ENCODE measurements around the gene AP3B1.

Gene AP3B1

DNA sequence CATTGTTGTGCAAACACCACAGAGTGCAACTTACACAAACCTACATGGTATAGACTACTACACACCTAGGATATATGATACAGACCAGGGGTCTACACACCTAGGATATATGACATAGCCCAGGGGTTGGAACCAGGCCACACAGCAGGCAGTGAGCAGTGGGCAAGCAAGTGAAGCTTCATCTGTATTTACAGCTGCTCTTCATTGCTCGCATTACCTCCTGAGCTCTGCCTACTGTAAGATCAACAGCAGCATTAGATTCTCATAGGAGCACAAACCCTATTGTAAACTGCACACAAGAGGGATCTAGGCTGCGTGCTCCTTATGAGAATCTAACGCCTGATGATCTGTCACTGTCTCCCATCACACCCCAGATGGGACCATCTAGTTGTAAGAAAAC is 56.6 kb downstream of the AP3B1 start:
- Mint-ChIP-seq H3K27ac (no peak overlapping the region), H3K4me1 (no peaks in the 10 kb centered on the region), H3K27me3 (ENCODE audit: low read depth, poor library complexity) (no peaks in the 10 kb centered on the region), H3K9me3 (peaks cover 10% of the 10 kb centered on the region), H3K4me3 (no peak overlapping the region), H3K36me3 (ENCODE audit: low read depth) (peaks cover 47% of the 10 kb centered on the region)
- DNase-seq, result no peak
- TF ChIP-seq, protein P1, sequence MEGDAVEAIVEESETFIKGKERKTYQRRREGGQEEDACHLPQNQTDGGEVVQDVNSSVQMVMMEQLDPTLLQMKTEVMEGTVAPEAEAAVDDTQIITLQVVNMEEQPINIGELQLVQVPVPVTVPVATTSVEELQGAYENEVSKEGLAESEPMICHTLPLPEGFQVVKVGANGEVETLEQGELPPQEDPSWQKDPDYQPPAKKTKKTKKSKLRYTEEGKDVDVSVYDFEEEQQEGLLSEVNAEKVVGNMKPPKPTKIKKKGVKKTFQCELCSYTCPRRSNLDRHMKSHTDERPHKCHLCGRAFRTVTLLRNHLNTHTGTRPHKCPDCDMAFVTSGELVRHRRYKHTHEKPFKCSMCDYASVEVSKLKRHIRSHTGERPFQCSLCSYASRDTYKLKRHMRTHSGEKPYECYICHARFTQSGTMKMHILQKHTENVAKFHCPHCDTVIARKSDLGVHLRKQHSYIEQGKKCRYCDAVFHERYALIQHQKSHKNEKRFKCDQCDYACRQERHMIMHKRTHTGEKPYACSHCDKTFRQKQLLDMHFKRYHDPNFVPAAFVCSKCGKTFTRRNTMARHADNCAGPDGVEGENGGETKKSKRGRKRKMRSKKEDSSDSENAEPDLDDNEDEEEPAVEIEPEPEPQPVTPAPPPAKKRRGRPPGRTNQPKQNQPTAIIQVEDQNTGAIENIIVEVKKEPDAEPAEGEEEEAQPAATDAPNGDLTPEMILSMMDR (IDR thresholded peaks at IDR 0.05), result no peak

GRCh38 chr5:78236046-78236445 is 58.5 kb downstream of the AP3B1 start:
- DNase-seq, result no peak
- H3K9me3 Mint-ChIP-seq, result peaks cover 10% of the 10 kb centered on the region
- peaks cover 47% of the 10 kb centered on the region for H3K36me3 Mint-ChIP-seq (ENCODE audit: low read depth)
- TF ChIP-seq, protein P1 (IDR thresholded peaks at IDR 0.05), result no peak
- no peak overlapping the region for H3K4me3 Mint-ChIP-seq
- no peak overlapping the region for H3K27ac Mint-ChIP-seq
- H3K4me1 Mint-ChIP-seq, result no peaks in the 10 kb centered on the region
- H3K27me3 Mint-ChIP-seq (ENCODE audit: low read depth, poor library complexity), result no peaks in the 10 kb centered on the region

DNA sequence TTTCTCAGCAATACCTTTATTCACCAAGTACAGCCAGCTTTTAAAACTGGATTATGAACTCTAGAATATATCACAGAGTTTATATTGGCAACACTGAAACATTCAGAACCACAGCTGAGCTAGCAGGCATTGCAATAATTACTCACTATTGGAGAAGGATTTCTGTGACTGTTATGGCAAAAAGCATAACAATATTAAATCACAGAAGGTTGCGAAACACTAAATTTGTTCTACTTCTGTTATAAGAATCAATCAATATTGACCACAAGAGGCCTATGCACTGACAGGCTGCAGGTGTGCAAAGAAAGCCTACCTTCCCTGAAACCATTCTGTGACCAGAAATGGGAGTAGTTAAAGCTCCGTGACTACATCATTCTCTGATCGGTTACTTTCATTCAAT is 59.2 kb downstream of the AP3B1 start:
- H3K36me3 Mint-ChIP-seq (ENCODE audit: low read depth), result peaks cover 45% of the 10 kb centered on the region
- H3K9me3 Mint-ChIP-seq, result peaks cover 10% of the 10 kb centered on the region
- H3K27me3 Mint-ChIP-seq (ENCODE audit: low read depth, poor library complexity), result no peaks in the 10 kb centered on the region
- no peaks in the 10 kb centered on the region for H3K4me1 Mint-ChIP-seq
- H3K4me3 Mint-ChIP-seq, result no peak overlapping the region
- TF ChIP-seq, protein P1 (IDR thresholded peaks at IDR 0.05), result no peak
- no peak for DNase-seq
- no peak overlapping the region for H3K27ac Mint-ChIP-seq

GRCh38 chr5:78234804-78235203 is 59.7 kb downstream of the AP3B1 start:
- Mint-ChIP-seq H3K27me3 (ENCODE audit: low read depth, poor library complexity) (no peaks in the 10 kb centered on the region), H3K4me3 (no peak overlapping the region), H3K9me3 (peaks cover 7% of the 10 kb centered on the region)

DNA sequence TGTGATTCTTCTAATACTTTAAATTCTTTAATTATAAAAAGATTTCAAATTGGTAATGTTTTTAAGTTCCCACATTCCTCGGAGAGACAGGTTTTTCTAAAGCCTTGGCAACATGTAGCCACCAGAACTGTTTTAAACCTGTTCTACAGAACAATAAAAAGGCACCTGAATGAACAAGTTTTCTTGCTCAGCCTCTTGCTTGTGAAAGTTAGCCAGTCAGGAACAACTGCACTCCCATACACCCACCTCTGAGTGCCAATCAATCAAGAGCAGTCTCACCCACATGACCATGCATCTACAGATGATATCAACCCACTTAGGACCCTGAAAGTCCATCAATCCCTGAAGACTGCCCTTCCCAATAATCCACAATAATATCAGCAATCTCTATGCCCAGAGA is 62.3 kb downstream of the AP3B1 start:
- no peaks in the 10 kb centered on the region for H3K4me1 Mint-ChIP-seq
- H3K27me3 Mint-ChIP-seq (ENCODE audit: low read depth, poor library complexity), result no peaks in the 10 kb centered on the region
- H3K4me3 Mint-ChIP-seq, result no peak overlapping the region
- no peak overlapping the region for H3K27ac Mint-ChIP-seq
- TF ChIP-seq, protein P1 (IDR thresholded peaks at IDR 0.05), result no peak
- DNase-seq, result no peak
- H3K9me3 Mint-ChIP-seq, result no peaks in the 10 kb centered on the region
- peaks cover 18% of the 10 kb centered on the region for H3K36me3 Mint-ChIP-seq (ENCODE audit: low read depth)

More at GRCh38 chr5:78234804-78235203, 59.7 kb downstream of the AP3B1 start:
- no peak for DNase-seq
- Mint-ChIP-seq H3K4me1 (no peaks in the 10 kb centered on the region), H3K27ac (no peak overlapping the region), H3K36me3 (ENCODE audit: low read depth) (peaks cover 41% of the 10 kb centered on the region)
- TF ChIP-seq, protein P1 (IDR thresholded peaks at IDR 0.05), result no peak

GRCh38 chr5:78224358-78224757 is 70.1 kb downstream of the AP3B1 start:
- Mint-ChIP-seq H3K4me3 (no peak overlapping the region), H3K36me3 (ENCODE audit: low read depth) (peaks cover 49% of the 10 kb centered on the region), H3K27ac (no peak overlapping the region), H3K9me3 (peaks cover 25% of the 10 kb centered on the region), H3K27me3 (ENCODE audit: low read depth, poor library complexity) (peaks cover 3% of the 10 kb centered on the region), H3K4me1 (no peaks in the 10 kb centered on the region)
- DNase-seq, result no peak
- TF ChIP-seq, protein P1 (IDR thresholded peaks at IDR 0.05), result no peak
